Neural cell (in vitro differentiated cells): Measurements from ENCODE around the gene FHOD3. TPM values are rescaled to one million over a fixed set of nuclear protein-coding genes. Genes with fewer than 3 reads are reported as not detected.

Experiments used
- H2AFZ ChIP-seq: fragments of 200-600, 300-800 bp; sonication (generic), shearing (Covaris generic); 2 replicates; pipeline ENCODE4 v1.6.0; 2014; ENCODE audit warnings: low read depth, mild to moderate bottlenecking, antibody characterized with exemption, low read length, moderate library complexity
- H3F3A ChIP-seq: fragments of 200-600 bp; shearing (Covaris generic); 2 replicates; pipeline ENCODE4 v1.6.1; 2016; ENCODE audit warnings: mild to moderate bottlenecking, moderate library complexity, mixed read lengths, antibody characterized with exemption, low read length; ENCODE audit not compliant: insufficient read depth, poor library complexity, severe bottlenecking
- H3K27ac ChIP-seq: fragments of 200-600, 300-800 bp; sonication (generic), shearing (Covaris generic); 2 replicates; pipeline ENCODE4 v1.5.1; 2014; ENCODE audit warnings: mild to moderate bottlenecking, low read length, moderate library complexity
- H3K27me3 ChIP-seq: fragments of 300-800, 200-600 bp; sonication (generic), shearing (Covaris generic); 2 replicates; pipeline ENCODE4 v1.6.0; 2014; ENCODE audit warnings: mild to moderate bottlenecking, low read depth, low read length, moderate library complexity; ENCODE audit not compliant: insufficient read depth
- H3K36me3 ChIP-seq: fragments of 300-800, 200-600 bp; sonication (generic), shearing (Covaris generic); 2 replicates; pipeline ENCODE4 v1.5.1; 2014; ENCODE audit warnings: mild to moderate bottlenecking, antibody characterized with exemption, low read length, moderate library complexity; ENCODE audit not compliant: insufficient read depth
- H3K4me2 ChIP-seq: fragments of 300-800, 200-600 bp; sonication (generic), shearing (Covaris generic); 2 replicates; pipeline ENCODE4 v1.6.0; 2014; ENCODE audit warnings: mild to moderate bottlenecking, low read length
- H3K4me3 ChIP-seq: fragments of 300-800, 200-600 bp; sonication (generic), shearing (Covaris generic); 2 replicates; pipeline ENCODE4 v1.5.1; 2014; ENCODE audit warnings: mild to moderate bottlenecking, low read length, moderate library complexity
- H3K79me2 ChIP-seq: fragments of 200-600 bp; shearing (Covaris generic); replicated peaks from 2 replicates; pipeline ENCODE4 v1.6.0; 2014; ENCODE audit warnings: mild to moderate bottlenecking, low read length, moderate library complexity; ENCODE audit not compliant: insufficient read depth
- H3K9ac ChIP-seq: fragments of 300-800, 200-600 bp; sonication (generic), shearing (Covaris generic); 2 replicates; pipeline ENCODE4 v1.6.1; 2016; ENCODE audit warnings: mild to moderate bottlenecking, low read length, mixed read lengths
- H3K9me2 ChIP-seq: fragments of 200-600 bp; shearing (Covaris generic); 2 replicates; pipeline ENCODE4 v1.6.1; 2016; ENCODE audit warnings: mild to moderate bottlenecking, low read length, mixed read lengths; ENCODE audit not compliant: insufficient read depth
- H3K9me3 ChIP-seq: fragments of 200-600, 300-800 bp; sonication (generic), shearing (Covaris generic); 2 replicates; pipeline ENCODE4 v1.6.1; 2016; ENCODE audit warnings: mild to moderate bottlenecking, mixed run types, low read length, moderate library complexity, mixed read lengths
- H4K20me1 ChIP-seq: fragments of 200-600 bp; shearing (Covaris generic); 2 replicates; pipeline ENCODE4 v1.6.1; 2016; ENCODE audit warnings: mild to moderate bottlenecking, mixed run types; ENCODE audit not compliant: insufficient read depth
- CTCF ChIP-seq: fragments of 450-650 bp; IDR thresholded peaks from 2 replicates; pipeline ENCODE4 v1.5.1; 2014; ENCODE audit warnings: antibody characterized with exemption, mild to moderate bottlenecking, moderate library complexity; ENCODE audit not compliant: poor library complexity, severe bottlenecking
- EP300 ChIP-seq: fragments of 450-650 bp; conservative IDR thresholded peaks from 2 replicates; pipeline ENCODE4 v1.6.1; 2014; ENCODE audit warnings: antibody characterized with exemption, mild to moderate bottlenecking, moderate library complexity; ENCODE audit not compliant: poor library complexity, severe bottlenecking
- EZH2 ChIP-seq: fragments of 200-600, 300-800 bp; shearing (Covaris generic), sonication (generic); IDR thresholded peaks from 2 replicates; pipeline ENCODE4 v1.6.1; 2014; ENCODE audit warnings: antibody characterized with exemption, low read length, borderline replicate concordance, mild to moderate bottlenecking; ENCODE audit not compliant: insufficient read depth, poor library complexity, severe bottlenecking
- MXI1 ChIP-seq: fragments of 450-650 bp; conservative IDR thresholded peaks from 2 replicates; pipeline ENCODE4 v1.6.1; 2014; ENCODE audit warnings: antibody characterized with exemption, mild to moderate bottlenecking; ENCODE audit not compliant: poor library complexity, severe bottlenecking
- POLR2AphosphoS5 ChIP-seq: IDR thresholded peaks from 2 replicates; pipeline ENCODE4 v1.6.1; 2012
- RAD21 ChIP-seq: fragments of 450-650 bp; conservative IDR thresholded peaks from 2 replicates; pipeline ENCODE4 v1.6.1; 2014; ENCODE audit warnings: antibody characterized with exemption, mild to moderate bottlenecking, moderate library complexity
- SMC3 ChIP-seq: fragments of 450-650 bp; conservative IDR thresholded peaks from 2 replicates; pipeline ENCODE4 v1.6.1; 2014; ENCODE audit warnings: antibody characterized with exemption, mild to moderate bottlenecking, moderate library complexity; ENCODE audit not compliant: poor library complexity
- TAF1 ChIP-seq: IDR thresholded peaks from 2 replicates; pipeline ENCODE4 v1.6.1; 2012; ENCODE audit warnings: low read depth
- polyA plus RNA-seq: library from polyadenylated mRNA; depleted of rRNA; stranded (reverse); fragments of >200 nt; gene quantifications from 2 replicates; pipeline ENCODE4 v1.2.3, GENCODE V29; 2014
- TF ChIP-seq, protein P1 (sequence below): IDR thresholded peaks from 2 replicates; pipeline ENCODE4 v1.6.1; 2012; ENCODE audit warnings: borderline replicate concordance

Gene FHOD3
- polyA plus RNA-seq, 1 donor from 2014 or later: 19.4 TPM

GRCh38 chr18:36322408-36322728 lies 24.9 kb downstream of the FHOD3 start:
- Histone ChIP-seq H3K36me3 (no peaks in the 10 kb centered on the region), H3K9me3 (no peaks in the 10 kb centered on the region), H4K20me1 (no peaks in the 10 kb centered on the region), H3K9ac (no peak overlapping the region), H3K9me2 (no peaks in the 10 kb centered on the region), H3K4me3 (no peak overlapping the region), H3K27ac (no peak overlapping the region), H3K27me3 (no peaks in the 10 kb centered on the region), H3K79me2 (peaks cover 17% of the 10 kb centered on the region), H2AFZ (no peak overlapping the region), H3K4me2 (no peak overlapping the region), H3F3A (no peaks in the 10 kb centered on the region)
- TF ChIP-seq RAD21 (no peak), MXI1 (no peak), CTCF (no peak), EP300 (no peak), TAF1 (no peak), EZH2 (no peak)

DNA sequence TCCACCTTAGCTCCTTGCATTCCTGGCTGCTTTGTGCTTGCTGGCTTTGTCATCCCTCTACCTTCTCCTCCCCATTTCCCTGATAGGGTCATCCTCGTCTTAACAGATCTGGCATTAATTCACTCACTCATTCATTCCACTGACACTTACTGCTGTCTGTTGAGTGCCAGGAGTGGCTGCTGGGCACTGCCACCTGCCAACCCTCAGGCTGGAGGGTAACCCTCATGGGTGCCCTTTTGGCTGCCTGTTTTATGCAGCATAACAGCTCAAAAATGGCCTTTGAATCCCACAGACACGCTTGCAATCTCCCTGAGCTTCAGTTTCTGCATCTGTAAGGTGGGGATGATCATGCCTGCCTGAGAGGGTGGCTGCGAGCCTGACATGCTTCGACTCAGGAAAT lies 25.2 kb downstream of the FHOD3 start:
- H3K79me2 ChIP-seq: peaks cover 19% of the 10 kb centered on the region
- TF ChIP-seq EP300: no peak
- no peak for TF ChIP-seq MXI1
- TF ChIP-seq EZH2: no peak
- TF ChIP-seq, protein P1, sequence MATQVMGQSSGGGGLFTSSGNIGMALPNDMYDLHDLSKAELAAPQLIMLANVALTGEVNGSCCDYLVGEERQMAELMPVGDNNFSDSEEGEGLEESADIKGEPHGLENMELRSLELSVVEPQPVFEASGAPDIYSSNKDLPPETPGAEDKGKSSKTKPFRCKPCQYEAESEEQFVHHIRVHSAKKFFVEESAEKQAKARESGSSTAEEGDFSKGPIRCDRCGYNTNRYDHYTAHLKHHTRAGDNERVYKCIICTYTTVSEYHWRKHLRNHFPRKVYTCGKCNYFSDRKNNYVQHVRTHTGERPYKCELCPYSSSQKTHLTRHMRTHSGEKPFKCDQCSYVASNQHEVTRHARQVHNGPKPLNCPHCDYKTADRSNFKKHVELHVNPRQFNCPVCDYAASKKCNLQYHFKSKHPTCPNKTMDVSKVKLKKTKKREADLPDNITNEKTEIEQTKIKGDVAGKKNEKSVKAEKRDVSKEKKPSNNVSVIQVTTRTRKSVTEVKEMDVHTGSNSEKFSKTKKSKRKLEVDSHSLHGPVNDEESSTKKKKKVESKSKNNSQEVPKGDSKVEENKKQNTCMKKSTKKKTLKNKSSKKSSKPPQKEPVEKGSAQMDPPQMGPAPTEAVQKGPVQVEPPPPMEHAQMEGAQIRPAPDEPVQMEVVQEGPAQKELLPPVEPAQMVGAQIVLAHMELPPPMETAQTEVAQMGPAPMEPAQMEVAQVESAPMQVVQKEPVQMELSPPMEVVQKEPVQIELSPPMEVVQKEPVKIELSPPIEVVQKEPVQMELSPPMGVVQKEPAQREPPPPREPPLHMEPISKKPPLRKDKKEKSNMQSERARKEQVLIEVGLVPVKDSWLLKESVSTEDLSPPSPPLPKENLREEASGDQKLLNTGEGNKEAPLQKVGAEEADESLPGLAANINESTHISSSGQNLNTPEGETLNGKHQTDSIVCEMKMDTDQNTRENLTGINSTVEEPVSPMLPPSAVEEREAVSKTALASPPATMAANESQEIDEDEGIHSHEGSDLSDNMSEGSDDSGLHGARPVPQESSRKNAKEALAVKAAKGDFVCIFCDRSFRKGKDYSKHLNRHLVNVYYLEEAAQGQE: no peak
- TF ChIP-seq POLR2AphosphoS5: no peak
- TF ChIP-seq CTCF: no peak
- TF ChIP-seq RAD21: no peak
- no peak for TF ChIP-seq SMC3
- no peak for TF ChIP-seq TAF1
- no peaks in the 10 kb centered on the region for H3K27me3 ChIP-seq

More for the DNA sequence above, 25.2 kb downstream of the FHOD3 start:
- no peak overlapping the region for H3K4me3 ChIP-seq
- no peak overlapping the region for H3K27ac ChIP-seq
- no peaks in the 10 kb centered on the region for H3K36me3 ChIP-seq
- H2AFZ ChIP-seq: no peak overlapping the region
- H3K9me3 ChIP-seq: no peaks in the 10 kb centered on the region
- H3F3A ChIP-seq: no peaks in the 10 kb centered on the region
- H3K9me2 ChIP-seq: no peaks in the 10 kb centered on the region
- no peak overlapping the region for H3K9ac ChIP-seq
- H3K4me2 ChIP-seq: no peak overlapping the region
- H4K20me1 ChIP-seq: no peaks in the 10 kb centered on the region
